AG04450 (cell line): ENCODE measurements around the gene MEGF9. TPM values are rescaled to one million over a fixed set of nuclear protein-coding genes. Genes with fewer than 3 reads are reported as not detected.

Experiments used
- CTCF ChIA-PET: fragments of 300-600, 350-600 bp; formaldehyde crosslinking; extraction: SDS; loops from one replicate; lab custom pipeline; 2022; ENCODE audit warnings: antibody characterized with exemption, inconsistent platforms; lab: Charles Lee
- POLR2A ChIA-PET: fragments of 350-600 bp; formaldehyde crosslinking; extraction: SDS; loops from one replicate; lab custom pipeline; 2021; ENCODE audit warnings: antibody characterized with exemption, inconsistent platforms; lab: Yijun Ruan, JAX
- DNase-seq: peaks from one replicate; pipeline ENCODE4 v3.0.0-alpha.2; 2011; ENCODE audit warnings: low read depth, low spot score
- H3K27ac ChIP-seq: one replicate; pipeline ENCODE4 v1.5.1; 2012; ENCODE audit warnings: low read depth, low read length, control low read depth
- H3K27me3 ChIP-seq: one replicate; pipeline ENCODE4 v1.6.0; 2012; ENCODE audit warnings: low read length; ENCODE audit not compliant: control insufficient read depth, insufficient read depth
- H3K4me3 ChIP-seq: 2 replicates; pipeline ENCODE4 v1.5.1; 2011; ENCODE audit warnings: mild to moderate bottlenecking, low read depth, low read length, control low read depth
- H3K9me3 ChIP-seq: 2 replicates; pipeline ENCODE4 v1.5.1; 2012; ENCODE audit warnings: low read length; ENCODE audit not compliant: control insufficient read depth, insufficient read depth
- polyA plus RNA-seq: library from polyadenylated mRNA; depleted of rRNA; stranded (reverse); fragments of >200 nt; gene quantifications from 2 replicates; pipeline ENCODE4 v1.2.3, GENCODE V29; 2011
- TF ChIP-seq, protein P1 (sequence below): IDR thresholded peaks from 2 replicates; pipeline ENCODE4 v1.5.1; 2011; ENCODE audit warnings: low read depth, low read length, control low read depth, inconsistent platforms

The MEGF9 gene
- polyA plus RNA-seq, 1 experiment, result 12.9 TPM

GRCh38 chr9:120690372-120690771 lies 23.9 kb downstream of the MEGF9 start:
- CTCF ChIA-PET, result no interaction called here
- H3K4me3 ChIP-seq, result no peak overlapping the region
- DNase-seq, result no peak
- H3K27me3 ChIP-seq, result no peaks in the 10 kb centered on the region
- POLR2A ChIA-PET, result no interaction called here
- no peak overlapping the region for H3K27ac ChIP-seq
- no peaks in the 10 kb centered on the region for H3K9me3 ChIP-seq
- TF ChIP-seq, protein P1, sequence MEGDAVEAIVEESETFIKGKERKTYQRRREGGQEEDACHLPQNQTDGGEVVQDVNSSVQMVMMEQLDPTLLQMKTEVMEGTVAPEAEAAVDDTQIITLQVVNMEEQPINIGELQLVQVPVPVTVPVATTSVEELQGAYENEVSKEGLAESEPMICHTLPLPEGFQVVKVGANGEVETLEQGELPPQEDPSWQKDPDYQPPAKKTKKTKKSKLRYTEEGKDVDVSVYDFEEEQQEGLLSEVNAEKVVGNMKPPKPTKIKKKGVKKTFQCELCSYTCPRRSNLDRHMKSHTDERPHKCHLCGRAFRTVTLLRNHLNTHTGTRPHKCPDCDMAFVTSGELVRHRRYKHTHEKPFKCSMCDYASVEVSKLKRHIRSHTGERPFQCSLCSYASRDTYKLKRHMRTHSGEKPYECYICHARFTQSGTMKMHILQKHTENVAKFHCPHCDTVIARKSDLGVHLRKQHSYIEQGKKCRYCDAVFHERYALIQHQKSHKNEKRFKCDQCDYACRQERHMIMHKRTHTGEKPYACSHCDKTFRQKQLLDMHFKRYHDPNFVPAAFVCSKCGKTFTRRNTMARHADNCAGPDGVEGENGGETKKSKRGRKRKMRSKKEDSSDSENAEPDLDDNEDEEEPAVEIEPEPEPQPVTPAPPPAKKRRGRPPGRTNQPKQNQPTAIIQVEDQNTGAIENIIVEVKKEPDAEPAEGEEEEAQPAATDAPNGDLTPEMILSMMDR, result no peak

DNA sequence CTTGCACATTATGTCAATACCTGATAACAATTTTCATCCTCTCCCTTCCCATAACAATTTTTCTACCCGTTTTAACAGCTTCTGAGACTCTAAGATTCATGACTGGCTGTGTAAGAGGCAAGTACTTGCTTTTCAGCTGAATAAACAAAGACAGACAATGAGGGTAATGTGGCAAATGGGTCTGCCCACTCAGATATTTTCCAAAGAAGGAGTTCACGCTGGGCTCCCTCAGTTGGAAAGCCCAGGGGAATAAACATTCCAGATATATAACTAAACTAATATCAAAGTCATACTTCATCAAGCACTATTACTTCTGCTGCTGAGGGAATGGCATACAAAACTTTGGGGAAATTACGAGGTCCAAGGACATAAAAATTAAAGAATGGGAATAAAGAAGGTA lies 24.4 kb downstream of the MEGF9 start:
- TF ChIP-seq, protein P1, result no peak
- CTCF ChIA-PET, result no interaction called here
- DNase-seq, result no peak
- POLR2A ChIA-PET, result no interaction called here
- no peak overlapping the region for H3K4me3 ChIP-seq
- no peak overlapping the region for H3K27ac ChIP-seq
- no peaks in the 10 kb centered on the region for H3K27me3 ChIP-seq
- H3K9me3 ChIP-seq, result no peaks in the 10 kb centered on the region

- no peak for DNase-seq
- H3K27ac ChIP-seq, result no peak overlapping the region
- ChIA-PET POLR2A (no interaction called here), CTCF (no interaction called here)
- H3K4me3 ChIP-seq, result no peak overlapping the region
- TF ChIP-seq, protein P1, result no peak
- H3K9me3 ChIP-seq, result no peaks in the 10 kb centered on the region
- no peaks in the 10 kb centered on the region for H3K27me3 ChIP-seq
These were observed 25.5 kb downstream of the MEGF9 start for GRCh38 chr9:120688758-120689157.

GRCh38 chr9:120683150-120683549 lies 31.1 kb downstream of the MEGF9 start:
- Histone ChIP-seq H3K27me3 (no peaks in the 10 kb centered on the region), H3K4me3 (no peak overlapping the region), H3K9me3 (no peaks in the 10 kb centered on the region), H3K27ac (no peak overlapping the region)
- CTCF ChIA-PET, result no interaction called here
- TF ChIP-seq, protein P1, result no peak
- POLR2A ChIA-PET, result no interaction called here
- no peak for DNase-seq

DNA sequence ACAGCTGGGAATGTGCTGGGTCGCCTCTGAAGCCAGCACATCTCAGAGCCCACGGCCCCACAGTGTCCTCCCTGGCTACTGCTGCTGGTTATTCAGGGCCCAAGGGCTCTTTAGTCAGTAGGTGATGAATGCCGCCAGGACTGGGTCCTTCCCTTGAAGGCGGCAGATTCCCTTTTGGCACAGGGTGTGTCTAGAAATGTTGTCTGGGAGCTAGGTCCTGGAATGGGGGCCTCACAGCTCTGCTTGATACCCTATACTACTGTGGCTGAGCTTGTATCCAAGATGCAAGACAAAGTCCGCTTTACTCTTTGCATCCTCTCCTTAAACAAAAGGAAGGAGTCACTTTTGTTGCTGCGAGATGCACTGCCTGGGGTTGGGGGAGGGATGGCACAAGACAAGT lies 33.1 kb downstream of the MEGF9 start:
- TF ChIP-seq, protein P1, result no peak
- no peak for DNase-seq
- H3K27ac ChIP-seq, result no peak overlapping the region
- POLR2A ChIA-PET, result no interaction called here
- H3K4me3 ChIP-seq, result no peak overlapping the region
- H3K9me3 ChIP-seq, result no peaks in the 10 kb centered on the region
- no peaks in the 10 kb centered on the region for H3K27me3 ChIP-seq
- CTCF ChIA-PET, result no interaction called here
